Measurements from ENCODE around the gene FAM149B1. TPM values are rescaled to one million over a fixed set of nuclear protein-coding genes. Genes with fewer than 3 reads are reported as not detected.

FAM149B1 gene
- total RNA-seq, 4 donors from 2014 or later, result 17.3 to 26.2 (median 23.2) TPM

DNA sequence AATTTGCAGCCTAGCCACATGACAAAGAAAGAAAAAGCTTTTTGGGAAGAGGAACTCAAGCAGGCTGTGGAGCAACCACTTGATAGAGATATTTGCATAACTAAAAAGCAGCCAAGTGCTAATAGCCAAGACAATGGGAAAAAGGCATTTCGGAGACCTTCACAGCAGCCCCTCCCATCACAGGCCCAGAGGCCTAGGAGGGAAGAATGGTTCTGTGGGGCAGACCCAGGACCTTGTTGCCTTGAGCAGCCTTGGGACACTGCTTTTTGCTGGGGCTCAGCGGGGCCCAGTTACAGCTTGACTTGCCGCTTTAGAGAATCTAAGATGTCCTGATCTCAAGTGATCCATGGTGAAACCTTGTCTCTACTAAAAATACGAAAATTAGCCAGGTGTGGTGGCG lies 38.5 kb downstream of the FAM149B1 start:
- TF ChIP-seq CTCF (IDR thresholded peaks at IDR 0.05; ENCODE audit: low read depth), result no peak

GRCh38 chr10:73207883-73208282 lies 40.0 kb downstream of the FAM149B1 start:
- no peak for TF ChIP-seq CTCF (IDR thresholded peaks at IDR 0.05; ENCODE audit: low read depth)

GRCh38 chr10:73209705-73210104 lies 41.8 kb downstream of the FAM149B1 start:
- TF ChIP-seq CTCF (IDR thresholded peaks at IDR 0.05; ENCODE audit: low read depth), result no peak

DNA sequence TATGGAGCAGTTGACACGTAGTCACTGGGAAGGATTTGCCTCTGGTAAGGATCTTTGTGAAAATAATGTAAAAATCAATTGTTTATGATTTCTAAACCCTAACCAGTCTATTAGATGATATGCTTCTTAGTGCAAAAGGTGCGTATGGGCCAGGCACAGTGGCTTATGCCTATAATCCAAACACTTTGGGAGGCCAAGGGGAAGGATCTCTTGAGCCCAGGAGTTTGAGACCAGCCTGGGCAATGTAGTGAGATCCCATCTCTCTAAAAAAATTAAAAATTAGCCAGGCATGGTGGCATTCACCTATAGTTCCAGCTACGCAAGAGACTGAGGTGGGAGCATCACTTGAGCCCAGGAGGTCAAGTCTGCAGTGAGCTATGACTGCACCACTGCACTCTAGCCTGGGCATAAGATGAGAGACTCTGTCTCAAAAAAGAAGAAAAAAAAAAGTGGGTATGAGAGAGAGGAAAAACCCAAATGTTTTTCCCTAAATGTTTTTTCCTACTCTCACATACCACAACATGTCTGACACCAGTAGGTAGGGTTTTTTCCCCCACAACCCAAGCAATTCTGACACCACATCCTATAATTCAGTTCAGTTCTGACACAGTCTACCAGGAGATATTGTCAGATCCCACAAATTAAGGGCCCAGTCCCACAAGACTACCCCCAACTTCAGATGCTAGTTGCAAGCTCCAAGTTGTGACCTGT lies 42.6 kb downstream of the FAM149B1 start:
- no peak for TF ChIP-seq CTCF (IDR thresholded peaks at IDR 0.05; ENCODE audit: low read depth)

DNA sequence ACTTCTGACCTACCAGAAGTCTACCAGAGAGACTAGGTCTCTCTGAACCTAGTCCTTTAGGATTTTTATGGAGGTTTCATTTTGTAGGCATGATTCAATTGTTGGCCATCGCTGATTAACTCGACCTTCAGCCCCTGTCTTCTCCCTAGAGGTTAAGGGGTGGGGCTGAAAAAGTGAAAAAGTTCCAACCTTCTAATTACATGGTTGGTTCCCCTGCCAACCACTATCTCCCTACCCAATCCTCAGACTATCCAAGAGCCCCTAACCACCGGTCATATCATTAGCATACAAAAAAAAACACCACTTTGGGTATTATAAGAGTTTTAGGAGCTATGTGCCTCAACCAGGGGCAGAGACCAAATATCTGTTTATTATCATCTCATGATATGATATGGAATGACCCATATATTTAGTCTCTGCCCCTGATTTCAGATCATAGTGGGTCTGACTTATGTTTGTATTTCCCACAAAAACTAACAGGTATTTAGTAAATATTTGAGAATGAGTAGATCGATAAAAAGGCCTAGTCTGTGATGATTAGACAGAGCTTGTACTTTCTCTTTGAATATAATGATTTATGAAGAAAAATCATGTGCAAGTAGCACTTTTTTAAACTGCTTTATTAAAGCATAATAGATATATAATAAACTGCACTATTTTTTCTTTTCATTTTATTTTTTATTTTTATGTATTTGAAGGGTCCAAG lies 43.3 kb downstream of the FAM149B1 start:
- no peak for TF ChIP-seq CTCF (IDR thresholded peaks at IDR 0.05; ENCODE audit: low read depth)

- TF ChIP-seq CTCF (IDR thresholded peaks at IDR 0.05; ENCODE audit: low read depth), result no peak
Measured at GRCh38 chr10:73215749-73216148, 47.8 kb downstream of the FAM149B1 start.

- no peak for TF ChIP-seq CTCF (IDR thresholded peaks at IDR 0.05; ENCODE audit: low read depth)
Measured at GRCh38 chr10:73217628-73218027, 49.7 kb downstream of the FAM149B1 start.
